SK-N-SH (cell line): ENCODE results near the gene SORBS2. TPM values are rescaled to one million over a fixed set of nuclear protein-coding genes. Genes with fewer than 3 reads are reported as not detected.

ENCODE experiments used
- CTCF ChIA-PET: fragments of 300-600, 350-600 bp; formaldehyde crosslinking; extraction: SDS; loops from one replicate; lab custom pipeline; 2021; lab: Yijun Ruan, JAX
- POLR2A ChIA-PET: fragments of 350-600 bp; sonication (Branson Sonifier 250); formaldehyde crosslinking; extraction: SDS; loops from one replicate; lab custom pipeline; 2020; ENCODE audit warnings: antibody characterized with exemption, inconsistent platforms; lab: Yijun Ruan, JAX
- DNase-seq: peaks from one replicate; pipeline ENCODE4 v3.0.0; 2012
- H2AFZ ChIP-seq: fragments of 200-600 bp; sonication (generic); 2 replicates; pipeline ENCODE4 v1.8.1; 2016; ENCODE audit warnings: antibody characterized with exemption, mild to moderate bottlenecking, low read depth
- H3F3A ChIP-seq: fragments of 200-600 bp; sonication (generic); replicated peaks from 2 replicates; pipeline ENCODE3; 2016; ENCODE audit warnings: antibody characterized with exemption, mild to moderate bottlenecking; ENCODE audit not compliant: insufficient read depth
- H3K27ac ChIP-seq, 2 experiments: fragments of 200-500 bp in 1 of 2; fragments of 200-600 bp in 1 of 2; sonication (Bioruptor generic) in 1 of 2; sonication (generic), shearing (Covaris generic) in 1 of 2; 2 replicates each; pipeline versions ENCODE4 v1.5.1 to v1.6.1; 2014 to 2016; ENCODE audit warnings: low read depth in 2 of 2, inconsistent platforms in 1 of 2, low read length in 1 of 2, mild to moderate bottlenecking in 1 of 2, mixed read lengths in 1 of 2
- H3K27me3 ChIP-seq: fragments of 200-600 bp; sonication (generic), shearing (Covaris generic); 2 replicates; pipeline ENCODE4 v1.6.1; 2016; ENCODE audit warnings: mixed run types; ENCODE audit not compliant: insufficient read depth
- H3K36me3 ChIP-seq, 2 experiments: fragments of 200-500 bp in 1 of 2; fragments of 200-600 bp in 1 of 2; sonication (Bioruptor generic) in 1 of 2; sonication (generic) in 1 of 2; replicated peaks in 1 of 2; 2 replicates each; pipeline versions ENCODE3 to v1.5.1; 2014 to 2016; ENCODE audit warnings: low read length in 1 of 2, mild to moderate bottlenecking in 1 of 2; ENCODE audit not compliant: insufficient read depth in 2 of 2, control insufficient read depth in 1 of 2
- H3K4me1 ChIP-seq, 2 experiments: fragments of 200-500 bp in 1 of 2; fragments of 200-600 bp in 1 of 2; sonication (Bioruptor generic) in 1 of 2; sonication (generic), shearing (Covaris generic) in 1 of 2; 2 replicates each; pipeline versions ENCODE4 v1.5.1 to v1.6.1; 2014 to 2016; ENCODE audit warnings: low read depth in 1 of 2, low read length in 1 of 2, mixed run types in 1 of 2; ENCODE audit not compliant: insufficient read depth in 2 of 2, control insufficient read depth in 1 of 2
- H3K4me2 ChIP-seq: fragments of 200-600 bp; sonication (generic), shearing (Covaris generic); 2 replicates; pipeline ENCODE4 v1.6.1; 2017; ENCODE audit warnings: mixed run types
- H3K4me3 ChIP-seq, 2 experiments: fragments of 200-500 bp in 1 of 2; fragments of 200-600 bp in 1 of 2; sonication (Bioruptor generic) in 1 of 2; sonication (generic), shearing (Covaris generic) in 1 of 2; 2 replicates each; pipeline versions ENCODE4 v1.5.1 to v1.8.1; 2014 to 2016; ENCODE audit warnings: low read depth in 2 of 2, inconsistent platforms in 1 of 2, low read length in 1 of 2, mild to moderate bottlenecking in 1 of 2, mixed read lengths in 1 of 2, moderate library complexity in 1 of 2
- H3K79me2 ChIP-seq: fragments of 200-600 bp; sonication (generic); 2 replicates; pipeline ENCODE4 v1.8.1; 2017; ENCODE audit warnings: mild to moderate bottlenecking; ENCODE audit not compliant: insufficient read depth
- H3K9ac ChIP-seq: fragments of 200-600 bp; sonication (generic); 2 replicates; pipeline ENCODE4 v1.6.1; 2017; ENCODE audit warnings: mixed run types
- H3K9me2 ChIP-seq: fragments of 200-600 bp; sonication (generic); 2 replicates; pipeline ENCODE4 v1.6.1; 2017; ENCODE audit warnings: mixed run types
- H3K9me3 ChIP-seq: fragments of 200-600 bp; sonication (generic); 2 replicates; pipeline ENCODE4 v1.6.1; 2017; ENCODE audit warnings: mixed run types, mild to moderate bottlenecking, moderate library complexity
- H4K20me1 ChIP-seq: fragments of 200-600 bp; sonication (generic); 2 replicates; pipeline ENCODE4 v1.6.1; 2017; ENCODE audit warnings: mild to moderate bottlenecking, mixed run types; ENCODE audit not compliant: insufficient read depth
- CTCF ChIP-seq: fragments of 200-600 bp; sonication (generic); IDR thresholded peaks from 2 replicates; pipeline ENCODE4 v1.6.1; 2017; ENCODE audit warnings: antibody characterized with exemption, mild to moderate bottlenecking, moderate library complexity
- FOXJ3 ChIP-seq: sonication (generic); formaldehyde crosslinking; IDR thresholded peaks from 2 replicates; pipeline ENCODE4 v1.5.1; 2020; ENCODE audit warnings: mild to moderate bottlenecking, missing genetic modification reagents
- FOXM1 ChIP-seq: IDR thresholded peaks from 2 replicates; pipeline ENCODE4 v1.4.0; 2012; ENCODE audit warnings: low read depth, mild to moderate bottlenecking
- MXI1 ChIP-seq: IDR thresholded peaks from 2 replicates; pipeline ENCODE4 v1.6.1; 2012; ENCODE audit warnings: mild to moderate bottlenecking, low read depth, low read length, improper control_type of control experiment
- NRF1 ChIP-seq: IDR thresholded peaks from 2 replicates; pipeline ENCODE4 v1.6.1; 2012; ENCODE audit warnings: low read depth, mild to moderate bottlenecking, low read length
- PBX3 ChIP-seq: IDR thresholded peaks from 2 replicates; pipeline ENCODE4; 2012
- REST ChIP-seq: IDR thresholded peaks from 2 replicates; pipeline ENCODE4 v1.6.1; 2012; ENCODE audit warnings: mild to moderate bottlenecking, low read depth, low read length, moderate library complexity
- RXRA ChIP-seq: IDR thresholded peaks from 2 replicates; pipeline ENCODE4 v1.4.0; 2012; ENCODE audit warnings: low read depth, mild to moderate bottlenecking, borderline replicate concordance
- TEAD4 ChIP-seq: IDR thresholded peaks from 2 replicates; pipeline ENCODE4 v1.4.0; 2012; ENCODE audit warnings: mild to moderate bottlenecking, borderline replicate concordance; ENCODE audit not compliant: insufficient read depth
- USF2 ChIP-seq: fragments of 150-350 bp; IDR thresholded peaks from 2 replicates; pipeline ENCODE4 v1.6.1; 2017; ENCODE audit warnings: antibody characterized with exemption, low read length, low read depth, borderline replicate concordance
- WGBS: methylation state at CpG from one replicate; pipeline ENCODE4 v1.1.6; 2017; ENCODE audit warnings: low lambda C conversion rate; 5-methylcytosine and 5-hydroxymethylcytosine counted together
- polyA plus RNA-seq, 3 experiments: library from polyadenylated mRNA; depleted of rRNA; stranded (reverse); fragments of >200 nt; gene quantifications; 2 replicates each; pipeline ENCODE4 v1.2.3, GENCODE V29; 2012

SORBS2 gene
- polyA plus RNA-seq, 1 of the 3 experiments (the other 2 are of a cell fraction): 2.5 TPM

GRCh38 chr4:185730387-185730786, 81.6 kb downstream of the SORBS2 start:
- H3K4me1 ChIP-seq: peaks cover 0 to 11% of the 10 kb centered on the region in 2 experiments; a peak in 2 of 4 replicates
- no peaks in the 10 kb centered on the region for H3K9me3 ChIP-seq
- H3K27me3 ChIP-seq: no peaks in the 10 kb centered on the region
- no peak overlapping the region for H3K27ac ChIP-seq
- H3K4me2 ChIP-seq: no peak overlapping the region
- H3F3A ChIP-seq: peaks cover 4% of the 10 kb centered on the region
- POLR2A ChIA-PET: no interaction called here
- no peaks in the 10 kb centered on the region for H4K20me1 ChIP-seq
- no peak for TF ChIP-seq REST
- TF ChIP-seq USF2: no peak
- TF ChIP-seq CTCF: no peak
- TF ChIP-seq MXI1: no peak
- H3K9me2 ChIP-seq: no peaks in the 10 kb centered on the region
- DNase-seq: no peak
- H3K4me3 ChIP-seq: no peak overlapping the region
- no peak overlapping the region for H3K9ac ChIP-seq
- no peaks in the 10 kb centered on the region for H3K79me2 ChIP-seq
- H3K36me3 ChIP-seq: no peaks in the 10 kb centered on the region
- no peak overlapping the region for H2AFZ ChIP-seq
- CTCF ChIA-PET: interaction anchor here (1.3 kb wide), 2 partner anchors 18 to 291 kb away, joined by 3 to 6 read pairs; no protein-coding TSS in a partner anchor
- WGBS: 70% methylated on average over 3 of the region's 4 CpGs

GRCh38 chr4:185729391-185729804, 82.6 kb downstream of the SORBS2 start:
- peak overlapping the region in 1 of 2 experiments; percentile 36; a peak in 1 of 4 replicates for H3K27ac ChIP-seq
- CTCF ChIA-PET: no interaction called here

More at GRCh38 chr4:185729391-185729804, 82.6 kb downstream of the SORBS2 start:
- no peak overlapping the region for H3K4me2 ChIP-seq
- H3K9me2 ChIP-seq: no peaks in the 10 kb centered on the region
- H3K9ac ChIP-seq: no peak overlapping the region
- no peak for TF ChIP-seq NRF1
- no peak for TF ChIP-seq TEAD4
- TF ChIP-seq CTCF: no peak
- no peak for TF ChIP-seq PBX3
- no peak for TF ChIP-seq RXRA
- no peak for TF ChIP-seq FOXM1
- TF ChIP-seq FOXJ3: no peak
- TF ChIP-seq, all 33 proteins: peak for 0
- no peak for DNase-seq
- no peaks in the 10 kb centered on the region for H4K20me1 ChIP-seq
- WGBS: 66% methylated on average over 4 of the region's 4 CpGs
- H3K4me1 ChIP-seq: peaks cover 0 to 11% of the 10 kb centered on the region in 2 experiments; a peak in 2 of 4 replicates
- H2AFZ ChIP-seq: no peak overlapping the region
- H3K9me3 ChIP-seq: no peaks in the 10 kb centered on the region
- H3K4me3 ChIP-seq: no peak overlapping the region
- H3K27me3 ChIP-seq: no peaks in the 10 kb centered on the region
- H3F3A ChIP-seq: peaks cover 4% of the 10 kb centered on the region
- POLR2A ChIA-PET: no interaction called here
- H3K79me2 ChIP-seq: no peaks in the 10 kb centered on the region
- no peaks in the 10 kb centered on the region for H3K36me3 ChIP-seq
